SK-N-SH treated with all-trans-retinoic acid at 6 μM for 48 hours (cell line): ENCODE data around the gene RIPK4.

ENCODE experiments used
- ATAC-seq: fragments of 200-7000 bp; cut with Tn5 transposase; 3 replicates; pipeline ENCODE4 v1.9.1; 2020; ENCODE audit warnings: mild to moderate bottlenecking, moderate library complexity
- ARNTL ChIP-seq: fragments of 450-650 bp; formaldehyde crosslinking; IDR thresholded peaks from 2 replicates; pipeline ENCODE4 v1.5.0; 2020; ENCODE audit warnings: low read depth, mild to moderate bottlenecking, moderate library complexity, borderline replicate concordance
- BACH2 ChIP-seq: fragments of 250-450 bp; sonication (Bioruptor Pico); IDR thresholded peaks from 2 replicates; pipeline ENCODE4 v1.9.0; 2021; ENCODE audit warnings: mild to moderate bottlenecking, borderline replicate concordance
- CREB5 ChIP-seq: fragments of 250-450 bp; sonication (Bioruptor Pico); IDR thresholded peaks from 2 replicates; pipeline ENCODE4 v1.5.1; 2020; ENCODE audit warnings: low read depth, mild to moderate bottlenecking, moderate library complexity
- CSRNP3 ChIP-seq: fragments of 250-450 bp; sonication (Bioruptor Pico); IDR thresholded peaks from 2 replicates; pipeline ENCODE4 v1.5.1; 2021; ENCODE audit warnings: mild to moderate bottlenecking, moderate library complexity
- ESRRG ChIP-seq: fragments of 250-450 bp; sonication (Bioruptor Pico); IDR thresholded peaks from 2 replicates; pipeline ENCODE4 v1.6.1; 2021; ENCODE audit warnings: mild to moderate bottlenecking
- GLIS3 ChIP-seq: fragments of 250-450 bp; sonication (Bioruptor Pico); IDR thresholded peaks from 2 replicates; pipeline ENCODE4 v1.5.0; 2020; ENCODE audit warnings: mild to moderate bottlenecking, moderate library complexity
- ISL1 ChIP-seq: fragments of 250-450 bp; sonication (Bioruptor Pico); IDR thresholded peaks from 2 replicates; pipeline ENCODE4 v2.1.2; 2022; ENCODE audit warnings: mild to moderate bottlenecking, moderate library complexity
- OSR1 ChIP-seq: fragments of 250-450 bp; sonication (Bioruptor Pico); IDR thresholded peaks from 2 replicates; pipeline ENCODE4 v1.8.0; 2022; ENCODE audit warnings: moderate library complexity, mild to moderate bottlenecking, inconsistent platforms
- POU6F1 ChIP-seq: fragments of 250-450 bp; sonication (Bioruptor Pico); IDR thresholded peaks from 2 replicates; pipeline ENCODE4 v1.8.0; 2021; ENCODE audit warnings: low read depth, mild to moderate bottlenecking, moderate library complexity, borderline replicate concordance
- PPARA ChIP-seq: fragments of 250-450 bp; sonication (Bioruptor Pico); IDR thresholded peaks from 2 replicates; pipeline ENCODE4 v1.5.0; 2020; ENCODE audit warnings: mild to moderate bottlenecking, borderline replicate concordance
- RARB ChIP-seq: fragments of 250-450 bp; sonication (Bioruptor Pico); IDR thresholded peaks from 2 replicates; pipeline ENCODE4 v1.8.0; 2021; ENCODE audit warnings: mild to moderate bottlenecking, moderate library complexity
- SNAI2 ChIP-seq: fragments of 250-450 bp; sonication (Bioruptor Pico); IDR thresholded peaks from 2 replicates; pipeline ENCODE4 v1.5.0; 2020; ENCODE audit warnings: mild to moderate bottlenecking, moderate library complexity
- TCF4 ChIP-seq: fragments of 250-450 bp; sonication (Bioruptor Pico); IDR thresholded peaks from 2 replicates; pipeline ENCODE4 v1.8.0; 2021; ENCODE audit warnings: mild to moderate bottlenecking, moderate library complexity, borderline replicate concordance
- TOX ChIP-seq: fragments of 250-450 bp; sonication (Bioruptor Pico); IDR thresholded peaks from 2 replicates; pipeline ENCODE4 v1.8.0; 2021; ENCODE audit warnings: mild to moderate bottlenecking, moderate library complexity, borderline replicate concordance
- TSHZ2 ChIP-seq: fragments of 250-450 bp; sonication (Bioruptor Pico); IDR thresholded peaks from 2 replicates; pipeline ENCODE4 v1.5.0; 2020; ENCODE audit warnings: mild to moderate bottlenecking, moderate library complexity
- ZC3H10 ChIP-seq: fragments of 250-450 bp; sonication (Bioruptor Pico); IDR thresholded peaks from 2 replicates; pipeline ENCODE4 v1.5.1; 2021; ENCODE audit warnings: mild to moderate bottlenecking, moderate library complexity
- ZFP30 ChIP-seq: fragments of 450-650 bp; formaldehyde crosslinking; IDR thresholded peaks from 2 replicates; pipeline ENCODE4 v1.5.0; 2022; ENCODE audit warnings: mild to moderate bottlenecking, moderate library complexity
- ZNF565 ChIP-seq: fragments of 450-650 bp; formaldehyde crosslinking; conservative IDR thresholded peaks from 2 replicates; pipeline ENCODE4 v1.5.0; 2020; ENCODE audit warnings: low read depth, mild to moderate bottlenecking, moderate library complexity
- ZNF70 ChIP-seq: fragments of 450-650 bp; formaldehyde crosslinking; IDR thresholded peaks from 2 replicates; pipeline ENCODE4 v1.5.0; 2020; ENCODE audit warnings: mild to moderate bottlenecking, moderate library complexity
- ZNF8 ChIP-seq: fragments of 450-650 bp; formaldehyde crosslinking; IDR thresholded peaks from 2 replicates; pipeline ENCODE4 v1.5.0; 2020; ENCODE audit warnings: mild to moderate bottlenecking, moderate library complexity
- TF ChIP-seq, protein P1 (sequence below): fragments of 250-450 bp; sonication (Bioruptor Pico); IDR thresholded peaks from 2 replicates; pipeline ENCODE4 v1.8.0; 2020; ENCODE audit warnings: mild to moderate bottlenecking, moderate library complexity, borderline replicate concordance

RIPK4 gene

DNA sequence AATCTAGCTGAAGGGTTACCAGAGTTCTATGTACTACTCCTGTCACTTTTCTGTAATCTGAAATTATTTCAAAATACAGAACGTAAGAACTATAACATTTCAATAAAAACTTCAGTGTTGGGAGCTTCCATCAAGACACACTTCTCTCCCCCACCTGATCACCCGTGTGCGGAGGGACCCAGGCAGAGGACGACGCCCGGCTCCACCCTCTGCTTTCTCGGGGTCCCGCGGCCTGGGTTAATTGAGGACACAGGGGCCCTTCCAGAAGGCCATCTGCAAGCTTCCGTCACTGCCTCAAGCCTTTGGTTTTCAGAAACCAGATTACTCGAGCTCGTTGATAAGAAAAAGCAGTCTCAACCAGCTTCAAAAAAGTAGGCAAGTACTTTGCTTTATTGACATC lies 27.8 kb downstream of the RIPK4 start (continued):
- no peak for TF ChIP-seq CREB5 (CRISPR knock-in tag)
- no peak for TF ChIP-seq ZNF8 (CRISPR knock-in tag)
- no peak for TF ChIP-seq ZC3H10
- no peak for TF ChIP-seq ZNF565 (CRISPR knock-in tag)
- TF ChIP-seq GLIS3 (CRISPR knock-in tag) = no peak
- TF ChIP-seq BACH2 = no peak
- TF ChIP-seq RARB (CRISPR knock-in tag) = no peak
- TF ChIP-seq OSR1 (CRISPR knock-in tag) = no peak
- TF ChIP-seq ESRRG (CRISPR knock-in tag) = no peak
- TF ChIP-seq ARNTL (CRISPR knock-in tag) = no peak

DNA sequence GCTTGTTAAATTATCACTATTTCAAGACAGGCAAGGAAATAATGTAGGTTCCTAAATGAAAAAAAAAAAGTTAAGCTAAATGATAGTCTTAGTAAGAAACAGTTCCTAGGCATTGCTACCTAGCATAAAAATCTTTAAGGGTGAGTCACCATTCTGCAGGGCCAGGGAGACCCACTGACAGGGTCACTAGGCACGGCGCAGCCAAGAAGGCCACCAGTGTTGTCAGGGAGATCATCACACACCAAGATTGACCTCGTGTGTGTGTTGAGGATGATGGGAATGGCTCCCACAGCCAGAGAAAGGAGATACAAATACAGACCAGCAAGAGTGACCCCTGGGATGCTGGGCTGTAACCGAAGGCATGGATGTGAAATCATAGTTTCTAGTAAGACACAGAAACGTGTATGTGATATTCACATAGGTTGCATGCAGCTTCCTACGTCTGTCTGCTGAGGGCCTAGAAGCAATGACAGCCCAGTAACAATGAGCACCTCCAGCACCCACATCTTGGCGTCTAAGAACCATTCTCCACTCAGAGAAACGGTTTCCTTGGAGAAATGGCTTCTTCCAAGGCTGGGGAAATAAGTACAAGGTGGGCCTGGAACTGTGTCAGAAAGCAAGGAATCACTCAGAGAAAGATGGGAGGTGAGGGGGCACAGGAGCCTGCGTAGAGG lies 29.1 kb downstream of the RIPK4 start:
- no peak for ATAC-seq
- TF ChIP-seq ZNF565 (CRISPR knock-in tag) (no peak), ZFP30 (CRISPR knock-in tag) (no peak), ISL1 (CRISPR knock-in tag) (no peak), SNAI2 (CRISPR knock-in tag) (no peak), ARNTL (CRISPR knock-in tag) (no peak), TCF4 (CRISPR knock-in tag) (no peak), PPARA (no peak), ZNF8 (CRISPR knock-in tag) (no peak), CREB5 (CRISPR knock-in tag) (no peak), POU6F1 (no peak), CSRNP3 (CRISPR knock-in tag) (no peak), TSHZ2 (no peak), ZNF70 (CRISPR knock-in tag) (no peak), RARB (CRISPR knock-in tag) (no peak), BACH2 (no peak), TOX (no peak)
- TF ChIP-seq, protein P1, sequence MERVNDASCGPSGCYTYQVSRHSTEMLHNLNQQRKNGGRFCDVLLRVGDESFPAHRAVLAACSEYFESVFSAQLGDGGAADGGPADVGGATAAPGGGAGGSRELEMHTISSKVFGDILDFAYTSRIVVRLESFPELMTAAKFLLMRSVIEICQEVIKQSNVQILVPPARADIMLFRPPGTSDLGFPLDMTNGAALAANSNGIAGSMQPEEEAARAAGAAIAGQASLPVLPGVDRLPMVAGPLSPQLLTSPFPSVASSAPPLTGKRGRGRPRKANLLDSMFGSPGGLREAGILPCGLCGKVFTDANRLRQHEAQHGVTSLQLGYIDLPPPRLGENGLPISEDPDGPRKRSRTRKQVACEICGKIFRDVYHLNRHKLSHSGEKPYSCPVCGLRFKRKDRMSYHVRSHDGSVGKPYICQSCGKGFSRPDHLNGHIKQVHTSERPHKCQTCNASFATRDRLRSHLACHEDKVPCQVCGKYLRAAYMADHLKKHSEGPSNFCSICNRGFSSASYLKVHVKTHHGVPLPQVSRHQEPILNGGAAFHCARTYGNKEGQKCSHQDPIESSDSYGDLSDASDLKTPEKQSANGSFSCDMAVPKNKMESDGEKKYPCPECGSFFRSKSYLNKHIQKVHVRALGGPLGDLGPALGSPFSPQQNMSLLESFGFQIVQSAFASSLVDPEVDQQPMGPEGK = no peak
